Measurements from ENCODE around the gene QKI. TPM values are rescaled to one million over a fixed set of nuclear protein-coding genes. Genes with fewer than 3 reads are reported as not detected.

QKI gene
- total RNA-seq, 2 experiments from 2014 or later, result 43.3 to 47.5 TPM

GRCh38 chr6:163420289-163420614 lies 5.7 kb downstream of the QKI start:
- no peak for ATAC-seq
- POLR2A ChIA-PET, result no interaction called here
- Mint-ChIP-seq H3K4me3 (no peak overlapping the region), H3K27me3 (no peaks in the 10 kb centered on the region), H3K4me1 (ENCODE audit: low read depth) (peaks cover 52% of the 10 kb centered on the region), H3K9me3 (no peaks in the 10 kb centered on the region), H3K27ac (no peak overlapping the region), H3K36me3 (ENCODE audit: low read depth) (no peaks in the 10 kb centered on the region)
- CTCF ChIA-PET, result interaction anchor here (0.7 to 1.7 kb wide), 2 partner anchors 8 to 134 kb away, joined by 3 to 7 read pairs; no protein-coding TSS in a partner anchor
- no peak for DNase-seq
- no peak for TF ChIP-seq CTCF (IDR thresholded peaks at IDR 0.05)
- intact Hi-C loops (cut with micrococcal nuclease), result no loop called here

GRCh38 chr6:163422550-163422949 lies 8.0 kb downstream of the QKI start:
- no peaks in the 10 kb centered on the region for H3K9me3 Mint-ChIP-seq
- no peak overlapping the region for H3K27ac Mint-ChIP-seq
- no peaks in the 10 kb centered on the region for H3K27me3 Mint-ChIP-seq
- POLR2A ChIA-PET, result no interaction called here
- H3K4me1 Mint-ChIP-seq (ENCODE audit: low read depth), result peaks cover 56% of the 10 kb centered on the region
- H3K4me3 Mint-ChIP-seq, result no peak overlapping the region
- no peak for TF ChIP-seq CTCF (IDR thresholded peaks at IDR 0.05)
- intact Hi-C loops (cut with micrococcal nuclease), result no loop called here
- CTCF ChIA-PET, result interaction anchor here (1.4 to 1.6 kb wide), 2 partner anchors 16 to 132 kb away, joined by 3 to 4 read pairs; no protein-coding TSS in a partner anchor
- no peaks in the 10 kb centered on the region for H3K36me3 Mint-ChIP-seq (ENCODE audit: low read depth)
- ATAC-seq, result no peak
- no peak for DNase-seq

GRCh38 chr6:163423696-163424095 lies 9.2 kb downstream of the QKI start:
- TF ChIP-seq CTCF (IDR thresholded peaks at IDR 0.05), result no peak
- Mint-ChIP-seq H3K4me1 (ENCODE audit: low read depth) (peaks cover 51% of the 10 kb centered on the region), H3K9me3 (no peaks in the 10 kb centered on the region), H3K4me3 (no peak overlapping the region), H3K27me3 (no peaks in the 10 kb centered on the region), H3K36me3 (ENCODE audit: low read depth) (no peaks in the 10 kb centered on the region), H3K27ac (no peak overlapping the region)
- ATAC-seq (no peak), DNase-seq (no peak)
- intact Hi-C loops (cut with micrococcal nuclease), result no loop called here
- ChIA-PET POLR2A (no interaction called here), CTCF (interaction anchor here (1.1 to 1.6 kb wide), 4 partner anchors 17 to 130 kb away, joined by 3 to 4 read pairs (median 3); no protein-coding TSS in a partner anchor)

- DNase-seq (no peak), ATAC-seq (no peak)
- POLR2A ChIA-PET, result no interaction called here
- CTCF ChIA-PET, result interaction anchor here (1.1 kb wide), 1 partner anchor 127 kb away, joined by 3 read pairs; no protein-coding TSS in a partner anchor
- Mint-ChIP-seq H3K27me3 (no peaks in the 10 kb centered on the region), H3K4me3 (no peak overlapping the region), H3K9me3 (no peaks in the 10 kb centered on the region), H3K36me3 (ENCODE audit: low read depth) (no peaks in the 10 kb centered on the region), H3K4me1 (ENCODE audit: low read depth) (peaks cover 52% of the 10 kb centered on the region), H3K27ac (no peak overlapping the region)
- no peak for TF ChIP-seq CTCF (IDR thresholded peaks at IDR 0.05)
- intact Hi-C loops (cut with micrococcal nuclease), result no loop called here
These were observed 13.2 kb downstream of the QKI start for GRCh38 chr6:163427498-163428254.

GRCh38 chr6:163428373-163428772 lies 13.9 kb downstream of the QKI start:
- no peak overlapping the region for H3K4me3 Mint-ChIP-seq
- DNase-seq (no peak), ATAC-seq (no peak)
- CTCF ChIA-PET, result interaction anchor here (0.8 kb wide), 1 partner anchor 13 kb away, joined by 3 read pairs; no protein-coding TSS in a partner anchor
- intact Hi-C loops (cut with micrococcal nuclease), result no loop called here
- H3K27ac Mint-ChIP-seq, result no peak overlapping the region
- POLR2A ChIA-PET, result no interaction called here
- H3K4me1 Mint-ChIP-seq (ENCODE audit: low read depth), result peaks cover 54% of the 10 kb centered on the region
- H3K9me3 Mint-ChIP-seq, result no peaks in the 10 kb centered on the region
- no peaks in the 10 kb centered on the region for H3K27me3 Mint-ChIP-seq
- TF ChIP-seq CTCF (IDR thresholded peaks at IDR 0.05), result no peak
- no peaks in the 10 kb centered on the region for H3K36me3 Mint-ChIP-seq (ENCODE audit: low read depth)

All from activated CD8-positive, alpha-beta T cell treated with anti-CD3 and anti-CD28 coated beads for 36 hours (primary cell).